Amygdala (tissue), 56 donors: ENCODE results near the gene DDX10.

Experiments used
- DNase-seq, 56 donors: peaks; one replicate each; lab custom pipeline; 2025; lab: John Stamatoyannopoulos, UW

DDX10 gene

DNA sequence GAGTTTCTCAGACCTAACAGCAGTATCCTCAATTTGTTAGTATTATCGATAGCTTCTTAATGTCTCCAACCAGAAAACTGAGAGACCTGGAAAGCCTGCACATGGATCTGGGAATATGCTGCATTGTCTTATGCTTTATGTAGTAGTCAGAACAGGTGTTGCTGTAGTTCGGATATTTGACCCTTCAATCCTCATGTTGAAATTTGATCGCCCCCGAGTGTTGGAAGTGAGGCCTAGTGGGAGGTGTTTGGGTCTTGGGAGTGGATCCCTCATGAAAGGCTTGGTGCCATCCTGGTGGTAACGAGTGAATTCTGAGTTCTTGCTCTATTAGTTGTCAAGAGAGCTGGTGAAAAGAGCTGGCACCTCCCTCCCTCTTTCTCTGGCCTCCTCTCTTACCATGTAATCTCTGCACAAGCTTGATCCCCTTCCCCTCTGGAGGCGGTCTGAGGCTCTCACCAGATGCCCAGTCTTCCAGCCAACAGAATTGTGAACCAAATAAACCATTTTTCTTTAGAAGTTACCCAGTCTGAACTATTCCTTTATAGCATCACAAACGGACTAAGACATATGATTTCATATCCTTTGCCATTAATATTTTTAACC lies 227.1 kb downstream of the DDX10 start:
- no peak for DNase-seq

DNA sequence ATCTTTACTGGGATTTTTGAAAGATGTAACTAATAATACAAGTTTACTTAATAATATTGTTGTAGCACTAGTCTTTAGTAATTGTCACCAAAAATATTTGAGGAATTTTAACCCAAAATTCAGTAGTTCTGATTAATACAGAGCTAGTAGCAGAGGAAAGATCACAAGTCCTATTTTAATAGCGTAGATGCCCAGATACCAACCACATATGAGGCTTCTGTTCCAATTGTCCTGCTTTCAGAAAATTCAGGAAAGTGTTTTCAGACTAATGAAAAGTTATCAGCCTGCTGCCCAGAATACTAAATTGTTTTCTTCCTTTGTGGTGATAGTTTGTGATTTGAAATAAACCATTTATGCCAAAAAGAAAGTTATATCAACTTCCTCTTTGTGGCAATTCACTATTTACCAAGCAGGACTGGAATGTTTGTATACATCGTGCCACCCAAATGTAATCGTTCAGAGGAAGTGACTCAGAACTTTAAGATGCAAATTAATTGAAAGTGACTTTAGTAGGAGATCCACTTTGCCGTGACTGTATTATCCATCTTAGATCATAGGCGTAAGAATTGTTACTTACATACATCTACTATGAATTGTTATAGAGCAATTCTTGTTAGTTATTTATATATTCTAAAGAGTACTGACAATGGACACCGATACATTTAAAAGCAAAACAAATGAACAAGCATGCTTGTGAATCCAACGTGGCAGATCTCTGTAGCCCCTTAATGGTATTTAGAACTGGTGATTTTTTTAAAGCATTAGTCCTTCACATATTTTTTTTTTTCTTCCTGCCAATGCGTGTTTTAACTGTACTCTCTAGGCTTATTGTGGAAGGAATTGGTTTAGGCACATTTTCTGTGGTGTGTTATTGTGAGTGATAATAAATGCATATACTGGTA lies 231.0 kb downstream of the DDX10 start:
- DNase-seq: no peak

DNA sequence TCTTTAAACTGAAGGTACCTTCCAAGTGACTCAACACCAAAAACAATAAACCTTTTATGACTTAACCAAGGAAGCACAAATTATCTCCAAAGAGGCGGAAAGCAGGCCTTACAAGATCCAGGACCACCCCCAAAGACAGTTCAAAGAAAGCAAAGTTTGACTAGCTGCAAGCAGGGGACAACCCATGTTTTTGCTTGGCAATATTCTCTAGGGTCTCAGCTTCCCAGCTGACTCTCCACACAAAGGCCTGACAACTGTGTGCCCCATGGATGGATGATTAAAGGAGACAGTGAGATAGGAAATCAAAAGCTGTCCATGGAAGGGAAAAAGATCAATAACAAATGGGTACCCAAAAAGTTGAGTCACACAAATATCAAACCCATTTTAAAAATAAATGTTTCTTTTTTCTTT lies 232.2 kb downstream of the DDX10 start:
- DNase-seq: no peak

DNA sequence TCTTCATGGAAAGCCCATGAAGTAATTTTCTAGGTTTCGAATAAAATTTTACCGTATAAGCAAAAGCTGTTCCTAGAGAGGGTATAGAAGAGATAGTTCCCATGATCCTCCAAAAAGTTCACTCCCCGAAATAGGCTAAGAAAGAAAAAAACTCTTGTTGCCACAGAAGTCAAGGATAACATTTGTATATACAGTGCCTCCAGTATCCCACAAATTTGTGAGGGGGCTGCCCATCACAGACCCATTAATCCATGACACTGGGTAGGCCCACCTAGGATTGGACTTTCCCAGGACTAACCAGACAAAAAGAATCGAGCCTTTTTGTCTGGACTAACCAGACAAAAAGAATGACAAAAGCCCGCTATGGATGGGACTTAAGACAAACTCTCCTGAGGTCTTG lies 233.0 kb downstream of the DDX10 start:
- no peak for DNase-seq

DNA sequence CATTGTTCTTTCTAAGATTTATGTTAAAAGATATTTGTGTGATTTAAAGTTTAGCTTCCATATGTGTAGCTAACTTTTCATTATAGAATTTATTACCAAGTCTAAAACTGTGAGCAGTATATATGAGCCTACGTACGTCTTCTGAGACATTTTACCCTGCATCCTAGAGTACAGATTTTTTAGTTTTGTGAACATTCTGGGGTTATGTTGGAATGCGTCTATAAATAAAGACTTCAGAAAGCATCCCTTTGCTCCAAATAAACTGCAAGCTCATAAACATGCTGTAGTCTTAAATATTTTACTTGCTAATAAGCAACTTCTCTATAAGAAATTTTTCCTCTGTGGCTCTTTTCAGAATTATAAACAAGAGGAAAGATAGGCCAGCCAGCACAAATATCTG lies 236.5 kb downstream of the DDX10 start:
- no peak for DNase-seq

DNA sequence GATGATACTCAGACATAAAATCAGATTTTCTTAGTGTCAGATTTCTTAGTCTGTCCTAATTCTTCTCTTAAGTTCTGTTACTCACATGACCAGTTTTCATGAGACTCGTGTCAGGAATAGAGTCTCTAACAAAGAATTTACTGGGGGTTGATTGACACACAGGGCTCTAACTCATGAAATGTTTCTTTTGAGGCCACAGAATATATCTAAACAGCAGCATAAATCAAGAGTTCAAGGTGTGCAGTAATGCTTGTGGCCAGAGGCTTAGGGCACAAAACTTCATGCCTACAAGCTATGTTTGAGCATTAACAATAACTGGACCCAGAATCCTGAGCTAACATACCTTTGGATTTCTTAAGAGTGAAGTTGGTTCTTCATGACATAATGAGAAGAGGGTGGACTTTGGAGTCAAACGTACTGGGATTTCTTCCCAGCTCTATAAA lies 237.2 kb downstream of the DDX10 start:
- DNase-seq: no peak

DNA sequence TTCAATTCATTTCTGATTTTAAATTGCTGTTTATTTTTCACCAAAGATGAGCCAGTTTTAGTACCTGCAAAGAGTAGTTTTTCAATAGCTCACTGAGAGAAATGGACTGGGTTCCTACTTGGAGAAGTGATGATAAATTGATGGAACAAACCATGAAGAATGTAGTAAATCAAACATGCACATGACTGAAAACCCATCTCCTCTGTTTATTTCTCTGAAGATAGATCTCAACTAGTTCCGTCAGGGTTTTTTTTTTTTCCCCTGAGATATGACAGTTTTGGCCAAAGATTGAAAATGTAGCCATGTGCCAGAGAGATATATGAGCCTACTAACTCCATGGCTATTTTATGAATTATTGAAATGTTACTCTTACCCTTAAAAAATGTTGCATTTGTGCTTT lies 239.6 kb downstream of the DDX10 start:
- no peak for DNase-seq

DNA sequence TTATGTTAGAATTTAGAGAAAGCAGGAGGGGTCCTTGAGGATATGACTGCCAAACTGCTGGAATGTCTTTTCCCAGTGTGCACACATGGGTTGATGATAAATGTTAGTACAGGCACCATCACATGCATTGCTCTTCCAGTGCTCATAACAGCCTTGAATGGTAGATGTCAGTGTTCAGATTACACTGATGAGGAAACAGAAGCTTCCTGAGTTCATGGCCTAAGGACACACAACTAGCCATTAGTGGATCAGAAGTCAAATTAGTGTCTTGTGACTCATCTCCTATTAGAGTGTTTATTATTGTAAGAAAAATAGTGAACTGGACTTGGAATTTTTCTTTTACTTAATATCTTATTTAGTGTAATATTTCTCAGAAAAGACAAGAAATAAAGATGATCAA lies 241.5 kb downstream of the DDX10 start:
- no peak for DNase-seq

DNA sequence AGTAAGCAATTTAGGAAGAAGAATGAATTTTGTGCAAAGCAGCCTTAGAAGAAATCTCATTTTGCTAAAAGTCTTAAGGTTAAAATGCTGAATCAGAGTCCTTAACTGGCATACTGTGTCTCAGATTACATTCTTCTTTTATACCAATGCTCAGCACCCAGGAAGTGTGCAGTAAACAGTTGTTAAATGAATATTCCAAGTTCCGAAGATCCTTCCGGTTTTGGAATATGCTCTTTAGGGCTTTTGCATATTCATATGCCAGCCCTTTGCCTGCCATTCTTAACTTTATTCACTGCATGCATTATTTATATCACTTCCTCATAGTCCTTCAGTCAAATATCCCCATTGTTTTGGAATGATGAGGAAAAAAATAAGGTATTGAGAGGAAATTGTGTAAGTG lies 242.0 kb downstream of the DDX10 start:
- no peak for DNase-seq

DNA sequence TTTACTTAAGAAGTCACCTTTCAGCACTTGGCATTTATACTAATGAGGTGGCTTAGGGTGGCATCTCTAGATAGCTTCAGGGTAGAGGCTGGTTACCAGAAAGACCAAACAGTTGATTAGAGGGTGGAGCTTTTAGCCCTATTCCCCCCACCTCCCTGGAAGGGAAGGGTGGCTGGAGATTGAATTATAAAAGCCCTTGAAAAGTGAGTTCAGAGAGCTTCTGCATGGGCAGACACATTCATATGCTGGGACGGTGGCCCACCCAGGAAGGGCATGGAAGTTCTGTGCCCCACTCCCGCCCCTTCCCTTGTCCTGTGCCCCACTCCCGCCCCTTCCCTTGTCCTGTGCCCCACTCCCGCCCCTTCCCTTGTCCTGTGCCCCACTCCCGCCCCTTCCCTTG lies 244.2 kb downstream of the DDX10 start:
- DNase-seq: no peak

DNA sequence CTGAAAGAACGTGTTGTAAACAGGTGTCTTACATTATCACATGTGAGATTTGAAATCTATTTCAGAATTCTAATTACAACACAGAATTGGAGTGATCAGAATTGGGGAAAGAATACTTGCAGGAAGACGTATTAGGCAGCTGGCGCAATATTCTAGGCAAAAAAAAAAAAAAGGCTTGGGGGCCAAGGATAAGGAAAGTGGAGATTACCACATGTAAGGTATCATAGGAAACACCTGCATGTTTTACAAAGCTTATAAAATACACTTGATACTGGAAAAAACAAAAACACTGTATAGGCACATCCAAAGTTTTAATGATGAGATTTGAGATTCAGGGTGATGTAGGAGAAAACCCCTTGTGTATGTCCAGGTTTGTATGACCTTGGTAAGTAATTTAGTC lies 245.1 kb downstream of the DDX10 start:
- no peak for DNase-seq

DNA sequence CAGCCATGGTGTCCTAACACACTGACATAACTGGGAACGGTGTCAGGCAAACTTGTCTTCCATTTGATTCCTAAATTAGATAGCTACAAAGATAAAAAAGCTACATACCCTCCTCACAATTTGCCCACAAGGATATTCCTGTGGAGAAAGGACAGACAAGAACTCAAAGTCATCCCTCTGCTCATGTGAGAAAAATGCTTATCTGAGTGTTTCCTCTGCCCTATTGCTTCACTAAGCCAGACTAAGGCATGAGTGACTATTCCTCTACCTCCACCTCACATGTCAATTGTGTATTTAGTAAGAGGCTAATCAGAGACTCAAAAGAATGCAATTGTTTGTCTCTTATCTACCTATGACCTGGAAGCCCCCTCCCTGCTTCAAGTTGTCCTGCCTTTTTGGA lies 247.7 kb downstream of the DDX10 start:
- no peak for DNase-seq

DNA sequence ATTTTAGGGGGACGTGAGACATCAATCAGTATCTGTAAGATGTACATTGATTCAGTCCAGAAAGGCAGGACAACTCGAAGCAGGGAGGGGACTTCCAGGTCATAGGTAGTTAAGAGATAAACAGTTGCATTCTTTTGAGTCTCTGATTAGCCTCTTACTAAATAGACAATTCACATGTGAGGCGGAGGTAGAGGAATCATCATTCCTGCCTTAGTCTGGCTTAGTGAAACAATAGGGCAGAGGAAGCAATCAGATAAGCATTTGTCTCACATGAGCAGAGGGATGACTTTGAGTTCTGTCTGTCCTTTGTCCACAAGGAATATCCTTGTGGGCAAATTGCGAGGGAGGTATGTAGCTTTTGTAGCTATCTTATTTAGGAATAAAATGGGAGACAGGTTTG lies 248.3 kb downstream of the DDX10 start:
- no peak for DNase-seq

DNA sequence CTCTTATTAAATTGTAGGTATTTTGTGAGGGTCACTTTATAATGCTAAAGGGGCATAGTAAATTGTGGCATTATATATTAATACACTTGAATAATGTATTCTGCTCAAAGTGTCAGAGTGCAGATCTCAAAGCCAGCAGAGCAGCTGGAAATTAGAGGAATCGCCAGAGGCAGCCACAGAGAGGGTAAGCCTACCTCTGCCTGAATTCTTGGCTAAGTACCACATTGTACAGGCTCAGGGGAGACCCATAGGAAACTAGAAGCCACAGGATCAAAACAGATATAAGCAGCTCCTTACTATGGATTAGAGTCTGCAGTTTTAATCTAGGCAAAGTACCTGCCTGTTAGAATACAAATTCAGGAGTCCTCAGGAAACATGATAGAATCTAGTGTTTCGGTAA lies 249.3 kb downstream of the DDX10 start:
- no peak for DNase-seq

DNA sequence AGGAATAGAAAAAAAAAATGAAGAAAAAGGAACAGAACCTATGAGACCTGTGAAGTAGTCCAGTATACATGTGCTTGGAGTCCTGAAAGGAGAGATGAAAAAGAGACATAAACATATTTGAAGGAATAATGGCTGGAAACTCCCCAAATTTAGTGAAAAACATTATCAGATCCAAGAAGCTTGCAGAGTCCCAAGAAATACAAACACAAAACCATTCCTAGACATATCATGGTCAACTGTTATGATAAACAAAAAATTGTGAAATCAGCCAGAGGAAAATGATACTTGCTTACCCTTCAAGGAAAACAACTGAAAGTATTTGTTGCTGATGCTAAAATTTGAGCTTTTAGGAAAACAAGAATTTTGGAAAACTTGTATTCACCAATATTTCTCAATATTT lies 250.1 kb downstream of the DDX10 start:
- DNase-seq: no peak

DNA sequence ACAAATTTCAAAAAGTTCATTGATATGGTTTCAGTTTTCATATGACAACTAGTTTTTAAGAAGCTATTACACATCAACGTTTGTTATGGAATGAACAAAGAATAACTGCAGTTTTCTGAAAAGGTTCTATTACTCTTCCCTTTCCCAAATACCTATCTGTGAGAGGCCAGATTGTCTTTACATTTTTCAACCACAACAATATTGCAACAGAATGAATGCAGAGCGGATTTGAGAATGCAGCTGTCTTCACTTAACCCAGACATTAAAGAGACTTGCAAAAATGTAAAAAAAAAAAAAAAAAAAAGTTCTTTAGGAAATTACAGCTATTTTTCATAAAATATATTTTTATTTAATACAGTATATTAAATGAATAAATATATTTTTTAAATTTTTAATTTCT lies 250.8 kb downstream of the DDX10 start:
- DNase-seq: no peak

DNA sequence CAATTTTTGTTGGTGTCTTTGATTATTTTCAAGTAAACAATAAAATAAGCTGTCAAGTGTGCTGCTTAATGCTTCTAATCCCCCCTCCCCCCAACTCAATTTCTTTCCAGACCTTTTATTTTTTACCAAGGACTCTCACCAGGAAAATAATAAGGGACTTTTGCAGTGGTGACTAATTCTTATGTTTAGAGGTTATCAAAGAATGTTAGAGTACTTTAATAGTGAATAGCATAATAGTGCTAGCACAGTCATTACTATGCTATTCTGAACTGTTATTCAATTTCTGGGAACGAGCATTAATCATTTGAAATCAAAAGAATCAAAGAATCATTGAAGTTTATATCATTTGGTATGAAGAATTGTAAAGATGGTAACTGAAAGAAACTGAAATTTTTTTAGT lies 251.4 kb downstream of the DDX10 start:
- no peak for DNase-seq

DNA sequence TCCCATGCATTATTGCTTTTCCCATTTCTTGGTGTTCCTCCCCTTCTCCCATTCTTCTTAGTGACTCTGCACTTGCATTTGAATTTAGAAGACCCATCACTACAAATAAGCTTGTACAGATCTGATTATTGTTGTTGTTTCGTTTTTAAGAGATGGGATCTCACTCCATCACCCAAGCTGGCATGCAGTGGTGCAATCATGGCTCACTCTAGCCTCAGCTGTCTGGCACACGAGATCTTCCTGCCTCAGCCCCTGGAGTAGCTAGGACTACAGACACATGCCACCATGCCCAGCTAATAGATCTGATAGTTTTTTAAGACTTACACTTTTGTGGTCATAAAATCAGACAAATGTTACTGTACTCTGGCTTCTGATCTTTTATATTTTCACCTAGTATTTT lies 252.1 kb downstream of the DDX10 start:
- no peak for DNase-seq

DNA sequence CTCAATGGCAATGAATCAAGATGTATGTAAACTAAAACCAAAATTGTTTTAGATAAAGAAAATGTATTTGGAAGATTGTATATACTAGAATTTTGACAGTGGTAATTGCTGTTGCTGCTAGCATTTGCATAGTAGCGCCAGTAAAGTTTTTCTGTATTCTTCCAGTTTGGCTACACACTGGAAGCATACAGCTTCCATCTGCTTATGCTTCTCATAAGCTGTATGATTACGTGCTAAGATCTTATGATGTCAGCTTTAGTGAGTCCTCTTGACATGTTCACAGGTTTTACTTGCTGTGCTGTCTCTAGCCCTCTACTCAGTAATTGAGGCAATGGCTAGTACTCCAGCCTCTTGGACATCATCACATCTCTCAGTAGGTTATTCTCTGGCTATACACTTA lies 256.3 kb downstream of the DDX10 start:
- no peak for DNase-seq

DNA sequence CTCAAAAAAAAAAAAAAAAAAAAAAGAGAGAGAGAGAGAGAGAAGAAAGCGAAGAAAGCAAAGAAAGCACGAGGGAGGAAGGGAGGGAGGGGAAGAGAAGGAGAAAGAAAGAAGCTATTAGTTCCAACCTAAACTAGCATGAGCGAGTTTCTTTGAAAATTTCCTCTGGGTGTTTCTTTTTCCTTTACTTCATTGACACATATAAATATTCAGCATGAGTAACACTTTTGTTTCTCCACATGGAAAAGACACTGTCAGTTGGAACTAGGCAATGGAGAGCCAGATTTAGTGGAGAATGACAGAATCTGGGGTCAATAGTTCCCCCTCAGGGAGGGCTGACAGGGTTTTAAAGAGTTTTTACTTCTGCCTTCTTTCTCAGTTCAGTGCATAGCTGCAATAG lies 257.4 kb downstream of the DDX10 start:
- DNase-seq: no peak

DNA sequence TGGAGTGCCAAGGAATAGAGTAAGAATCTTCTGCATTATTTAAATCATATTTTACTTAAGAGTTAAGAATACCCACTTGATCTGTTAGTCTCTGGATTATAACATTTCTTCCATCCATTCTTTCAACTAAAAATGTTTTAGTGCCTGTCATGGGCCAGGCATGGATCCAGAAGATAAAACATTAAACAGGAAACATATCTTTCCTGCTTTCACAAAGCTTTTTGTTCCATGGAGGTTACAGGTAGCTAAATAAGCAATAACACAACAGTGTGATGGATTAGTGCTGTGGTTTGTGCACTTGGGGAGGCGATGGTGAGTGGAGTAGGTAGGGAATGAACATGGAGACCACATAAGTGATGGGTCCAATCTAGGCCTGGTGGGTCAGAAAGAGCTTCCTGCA lies 258.5 kb downstream of the DDX10 start:
- DNase-seq: no peak

DNA sequence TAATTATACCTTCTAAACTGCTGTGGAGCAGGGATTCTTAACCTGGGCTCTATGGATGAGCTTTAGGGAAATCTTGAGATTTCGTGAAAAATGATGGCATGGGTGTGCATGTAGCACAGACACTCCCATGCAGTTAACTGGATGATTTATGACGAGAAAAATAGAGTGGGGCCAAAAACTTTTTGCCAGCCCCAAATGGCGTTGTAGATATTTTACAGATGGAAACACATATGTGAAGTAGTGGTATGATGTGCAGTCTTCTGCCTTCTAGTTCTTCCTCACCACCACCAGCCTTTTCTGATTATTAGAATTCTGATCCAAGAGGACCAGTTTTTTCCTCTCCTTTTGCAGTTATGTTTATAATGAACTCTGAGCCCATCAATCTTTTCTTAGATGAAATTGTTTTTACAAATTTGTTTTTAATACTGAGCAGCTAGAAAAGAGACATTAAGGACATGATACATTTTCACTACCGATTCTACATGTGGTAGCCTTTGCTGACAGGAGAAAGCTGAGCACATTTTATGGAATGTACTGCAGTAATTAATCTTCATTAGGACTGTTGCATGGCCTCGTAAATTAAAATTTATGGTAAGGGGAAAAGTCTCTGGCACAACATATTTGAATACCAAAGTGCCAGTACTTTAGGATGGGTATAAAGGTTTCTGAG lies 261.4 kb downstream of the DDX10 start:
- no peak for DNase-seq
